Measurements from ENCODE around the gene FOXK1. TPM values are rescaled to one million over a fixed set of nuclear protein-coding genes. Genes with fewer than 3 reads are reported as not detected.

The FOXK1 gene
- total and polyA plus RNA-seq, 9 of the 15 experiments (the other 6 are each of a cell fraction or from before 2014, with no cell fraction given): 0.32 to 45.5 (median 8.1) TPM

- no peak for TF ChIP-seq FOXP4 (CRISPR knock-in tag; IDR thresholded peaks at IDR 0.05; ENCODE audit: borderline replicate concordance)
- no peak for TF ChIP-seq ZFP36 (IDR thresholded peaks at IDR 0.05; ENCODE audit: low read depth, low read length, partially characterized antibody)
- no peak for TF ChIP-seq ZFP91 (CRISPR knock-in tag; IDR thresholded peaks at IDR 0.05)
- TF ChIP-seq ZNF57 (CRISPR knock-in tag; IDR thresholded peaks at IDR 0.05): no peak
- no peak for TF ChIP-seq MAX (CRISPR knock-in tag; IDR thresholded peaks at IDR 0.05)
- TF ChIP-seq EGR1 (conservative IDR thresholded peaks at IDR 0.05): peak; percentile 16; the same call in 1 of the 2 replicates
- TF ChIP-seq SREBF1 (IDR thresholded peaks at IDR 0.05; ENCODE audit: borderline replicate concordance, low read depth, low read length): no peak
- TF ChIP-seq SIN3A (IDR thresholded peaks at IDR 0.05; ENCODE audit: borderline replicate concordance in 2 of 2, control insufficient read depth in 1 of 2, low read depth in 2 of 2, low read length in 2 of 2): no peak
- no peak for TF ChIP-seq PREB (CRISPR knock-in tag; IDR thresholded peaks at IDR 0.05)
- no peak for TF ChIP-seq CREBBP (IDR thresholded peaks at IDR 0.05; ENCODE audit: low read depth, low read length)
- TF ChIP-seq NKRF (IDR thresholded peaks at IDR 0.05; ENCODE audit: borderline replicate concordance): no peak
Measured at GRCh38 chr7:4791738-4792536, 109.8 kb downstream of the FOXK1 start (continued).

Measured in K562 (cell line).